Kidney epithelial cell (primary cell): Measurements from ENCODE around the gene EPHB2. TPM values are rescaled to one million over a fixed set of nuclear protein-coding genes. Genes with fewer than 3 reads are reported as not detected.

ENCODE experiments used
- DNase-seq: peaks from one replicate; pipeline ENCODE4 v3.0.0-alpha.2; 2010; ENCODE audit warnings: low read depth
- H3K27me3 ChIP-seq: 2 replicates; pipeline ENCODE4 v1.6.0; 2011; ENCODE audit warnings: low read length; ENCODE audit not compliant: control insufficient read depth, insufficient read depth
- H3K36me3 ChIP-seq: 2 replicates; pipeline ENCODE4 v1.5.1; 2011; ENCODE audit warnings: low read length; ENCODE audit not compliant: control insufficient read depth, insufficient read depth
- H3K4me3 ChIP-seq: 2 replicates; pipeline ENCODE4 v1.5.1; 2011; ENCODE audit warnings: low read depth, mild to moderate bottlenecking, control low read depth, low read length
- CTCF ChIP-seq: IDR thresholded peaks from 2 replicates; pipeline ENCODE4 v1.5.1; 2011; ENCODE audit warnings: mild to moderate bottlenecking, moderate library complexity, low read length, control low read depth, inconsistent platforms; ENCODE audit not compliant: insufficient read depth, poor library complexity, severe bottlenecking
- total RNA-seq: library from RNA; depleted of rRNA; stranded (reverse); fragments of >200 nt; gene quantifications from 2 replicates; pipeline ENCODE4 v1.2.3, GENCODE V29; 2015

Gene EPHB2
- total RNA-seq, 1 donor from 2014 or later: 111 TPM

GRCh38 chr1:22914156-22914555 lies 203.5 kb downstream of the EPHB2 start:
- Histone ChIP-seq H3K36me3 (no peaks in the 10 kb centered on the region), H3K4me3 (no peak overlapping the region), H3K27me3 (no peaks in the 10 kb centered on the region)
- no peak for TF ChIP-seq CTCF
- no peak for DNase-seq

- no peaks in the 10 kb centered on the region for H3K27me3 ChIP-seq
- no peaks in the 10 kb centered on the region for H3K36me3 ChIP-seq
- no peak for DNase-seq
- no peak overlapping the region for H3K4me3 ChIP-seq
- no peak for TF ChIP-seq CTCF
Measured at GRCh38 chr1:22914633-22915217, 204.1 kb downstream of the EPHB2 start.

GRCh38 chr1:22915231-22915630 lies 204.6 kb downstream of the EPHB2 start:
- H3K36me3 ChIP-seq: no peaks in the 10 kb centered on the region
- TF ChIP-seq CTCF: no peak
- H3K27me3 ChIP-seq: no peaks in the 10 kb centered on the region
- no peak overlapping the region for H3K4me3 ChIP-seq
- DNase-seq: no peak

GRCh38 chr1:22915816-22916470 lies 205.3 kb downstream of the EPHB2 start:
- no peak overlapping the region for H3K4me3 ChIP-seq
- H3K36me3 ChIP-seq: no peaks in the 10 kb centered on the region
- DNase-seq: no peak
- no peak for TF ChIP-seq CTCF
- no peaks in the 10 kb centered on the region for H3K27me3 ChIP-seq

- Histone ChIP-seq H3K27me3 (no peaks in the 10 kb centered on the region), H3K4me3 (no peak overlapping the region), H3K36me3 (no peaks in the 10 kb centered on the region)
- no peak for TF ChIP-seq CTCF
- no peak for DNase-seq
Measured at GRCh38 chr1:22916471-22916820, 205.8 kb downstream of the EPHB2 start.

- no peak for DNase-seq
- no peaks in the 10 kb centered on the region for H3K27me3 ChIP-seq
- no peaks in the 10 kb centered on the region for H3K36me3 ChIP-seq
- TF ChIP-seq CTCF: no peak
- H3K4me3 ChIP-seq: no peak overlapping the region
Measured at GRCh38 chr1:22917989-22918388, 207.3 kb downstream of the EPHB2 start.
